HepG2 (cell line): ENCODE results near the gene FAM20A. TPM values are rescaled to one million over a fixed set of nuclear protein-coding genes. Genes with fewer than 3 reads are reported as not detected.

Experiments used
- ATAC-seq: fragments of 200-7000 bp; cut with Tn5 transposase; 3 replicates; pipeline ENCODE4 v1.9.1; 2020; ENCODE audit warnings: mild to moderate bottlenecking, moderate library complexity
- BruUV-seq: library from RNA; stranded (reverse); fragments of 400-500 nt; replicated peaks from 2 replicates; lab custom pipeline; 2021; lab: Mats Ljungman, UMichigan
- CTCF ChIA-PET: fragments of 300-600 bp; formaldehyde crosslinking; extraction: SDS; loops from one replicate; lab custom pipeline; 2021; ENCODE audit warnings: low total read pairs, inconsistent platforms, low intra/inter-chr PET ratio; lab: Yijun Ruan, JAX
- POLR2A ChIA-PET: fragments of 350-600 bp; sonication (Branson Sonifier 250); formaldehyde crosslinking; loops from one replicate; lab custom pipeline; 2020; ENCODE audit warnings: antibody characterized with exemption, inconsistent platforms; lab: Yijun Ruan, JAX
- DNase-seq: peaks from one replicate; pipeline ENCODE4 v3.0.0-alpha.2; 2015; ENCODE audit warnings: low spot score
- FAIRE-seq: peaks from 3 replicates; lab custom pipeline; 2011; peaks lifted over from hg19 to GRCh38; lab: Jason Lieb, UNC
- H2AFZ ChIP-seq: one replicate; pipeline ENCODE4 v1.6.1; 2011; ENCODE audit warnings: low read length, inconsistent platforms
- H3K27ac ChIP-seq: fragments of 300-600 bp; 3 replicates; pipeline ENCODE4 v1.8.0; 2011; ENCODE audit warnings: mixed run types, mild to moderate bottlenecking, mixed read lengths, low read length, inconsistent platforms; ENCODE audit not compliant: insufficient read depth; ENCODE audit errors: extremely low read length
- H3K27me3 ChIP-seq, 2 experiments: fragments of 200-600 bp in 1 of 2; 2 replicates in 1 of 2; 3 replicates in 1 of 2; pipeline versions ENCODE4 v1.6.0 to v1.8.0; 2011; ENCODE audit warnings: low read length in 2 of 2, mild to moderate bottlenecking in 2 of 2, moderate library complexity in 2 of 2, inconsistent platforms in 1 of 2; ENCODE audit not compliant: insufficient read depth in 2 of 2, control insufficient read depth in 1 of 2
- H3K36me3 ChIP-seq, 2 experiments: fragments of 200-600 bp in 1 of 2; replicated peaks in 1 of 2; 2 replicates in 1 of 2; 3 replicates in 1 of 2; pipeline versions ENCODE4 v1.5.1 to v1.8.0; 2011; ENCODE audit warnings: low read length in 2 of 2, inconsistent platforms in 1 of 2; ENCODE audit not compliant: insufficient read depth in 2 of 2, control insufficient read depth in 1 of 2
- H3K4me1 ChIP-seq: 2 replicates; pipeline ENCODE4 v1.5.1; 2012; ENCODE audit warnings: low read length, inconsistent platforms; ENCODE audit not compliant: insufficient read depth
- H3K4me2 ChIP-seq: 2 replicates; pipeline ENCODE4 v1.6.0; 2011; ENCODE audit warnings: low read depth, low read length, inconsistent platforms
- H3K4me3 ChIP-seq, 3 experiments: fragments of 200-600 bp in 1 of 3; sonication (generic), shearing (Covaris generic) in 1 of 3; replicated peaks in 1 of 3; 2 replicates each; pipeline ENCODE4 v1.5.1; 2011 to 2016; ENCODE audit warnings: low read length in 3 of 3, inconsistent platforms in 2 of 3, low read depth in 2 of 3, mild to moderate bottlenecking in 2 of 3, control low read depth in 1 of 3, mixed read lengths in 1 of 3; ENCODE audit not compliant: insufficient read depth in 1 of 3
- H3K79me2 ChIP-seq: one replicate; pipeline ENCODE4 v1.6.1; 2011; ENCODE audit warnings: low read length, inconsistent platforms; ENCODE audit not compliant: insufficient read depth
- H3K9ac ChIP-seq: 2 replicates; pipeline ENCODE4 v1.6.0; 2011; ENCODE audit warnings: mild to moderate bottlenecking, low read depth, low read length, inconsistent platforms; ENCODE audit not compliant: insufficient read depth
- H3K9me3 ChIP-seq: 2 replicates; pipeline ENCODE4 v1.5.1; 2012; ENCODE audit warnings: mild to moderate bottlenecking, low read length
- H4K20me1 ChIP-seq: 2 replicates; pipeline ENCODE4 v1.6.0; 2011; ENCODE audit warnings: inconsistent platforms, mild to moderate bottlenecking, low read length, moderate library complexity; ENCODE audit not compliant: insufficient read depth
- BCL3 ChIP-seq: sonication (generic); formaldehyde crosslinking; IDR thresholded peaks from 2 replicates; pipeline ENCODE4 v1.5.1; 2020; ENCODE audit warnings: mild to moderate bottlenecking, missing genetic modification reagents, moderate library complexity
- IRX3 ChIP-seq: sonication (generic); formaldehyde crosslinking; IDR thresholded peaks from 2 replicates; pipeline ENCODE4 v1.8.1; 2023; ENCODE audit warnings: mild to moderate bottlenecking, low read depth, missing genetic modification reagents, borderline replicate concordance
- POLR2A ChIP-seq, 2 experiments: IDR thresholded peaks; 2 replicates each; pipeline ENCODE4 v1.6.1; 2011; ENCODE audit warnings: low read depth in 2 of 2, low read length in 2 of 2, mild to moderate bottlenecking in 1 of 2, moderate library complexity in 1 of 2; ENCODE audit not compliant: insufficient read depth in 1 of 2
- POLR2AphosphoS5 ChIP-seq: IDR thresholded peaks from 2 replicates; pipeline ENCODE4 v1.6.1; 2012; ENCODE audit warnings: low read depth, low read length
- POLR2G ChIP-seq: fragments of 200-400 bp; formaldehyde crosslinking; IDR thresholded peaks from 2 replicates; pipeline ENCODE4 v1.6.1; 2018; ENCODE audit warnings: mild to moderate bottlenecking, low read depth, low read length, moderate library complexity
- SIN3A ChIP-seq: IDR thresholded peaks from 2 replicates; pipeline ENCODE4 v1.6.1; 2011; ENCODE audit warnings: low read depth, mild to moderate bottlenecking, control low read depth, low read length, borderline replicate concordance
- ZC3H13 ChIP-seq: sonication (generic); formaldehyde crosslinking; IDR thresholded peaks from 2 replicates; pipeline ENCODE4 v1.8.1; 2023; ENCODE audit warnings: mild to moderate bottlenecking, missing genetic modification reagents, moderate library complexity
- ZNF276 ChIP-seq: sonication (generic); formaldehyde crosslinking; IDR thresholded peaks from 2 replicates; pipeline ENCODE4 v1.4.0; 2020; ENCODE audit warnings: mild to moderate bottlenecking, low read depth, missing genetic modification reagents
- ZNF468 ChIP-seq: sonication (generic); formaldehyde crosslinking; IDR thresholded peaks from 2 replicates; pipeline ENCODE4 v1.8.0; 2022; ENCODE audit warnings: mild to moderate bottlenecking, moderate library complexity, missing genetic modification reagents
- ZNF598 ChIP-seq: sonication (generic); formaldehyde crosslinking; IDR thresholded peaks from 2 replicates; pipeline ENCODE4 v1.5.1; 2020; ENCODE audit warnings: mild to moderate bottlenecking, missing genetic modification reagents, borderline replicate concordance
- WGBS: methylation state at CpG from one replicate; pipeline ENCODE4 v1.1.6; 2017; ENCODE audit warnings: low lambda C conversion rate; 5-methylcytosine and 5-hydroxymethylcytosine counted together
- in situ Hi-C: cut with HindIII; loops from 2 replicates; pipeline ENCODE4 v1.10.0; 2017; ENCODE audit warnings: low pct_unique_long_range_greater_than_20kb; ENCODE audit not compliant: extremely low pct_ligation_motif_present
- intact Hi-C: fragments of 100-400 bp; cut with micrococcal nuclease; formaldehyde crosslinking; loops from one replicate; pipeline ENCODE4 v1.10.0; 2022; ENCODE audit not compliant: unreplicated experiment
- polyA plus RNA-seq, 8 experiments: library from polyadenylated mRNA; depleted of rRNA in 3 of 8; stranded (reverse) in 7 of 8; unstranded in 1 of 8; fragments of >200 nt; fragmentation: Illumina TruSeq in 4 of 8; extraction: Trizol in 4 of 8; gene quantifications; 2 replicates each; pipeline versions ENCODE4 v1.2.1 to v1.2.3, GENCODE V29; 2011 to 2016; ENCODE audit warnings: low read depth in 4 of 8, missing spikeins in 1 of 8, mixed read lengths in 1 of 8; ENCODE audit not compliant: insufficient read depth in 1 of 8
- total RNA-seq, 5 experiments: library from RNA; depleted of rRNA; stranded (reverse); fragments of >200 nt; fragmentation: Illumina TruSeq; extraction: Trizol; gene quantifications; 2 replicates each; pipeline ENCODE4 v1.2.3, GENCODE V29; 2016; ENCODE audit warnings: low read depth in 1 of 5

Gene FAM20A
- total and polyA plus RNA-seq, 2 of the 13 experiments (the other 11 are each of a cell fraction or from before 2014, with no cell fraction given), result 9.3 to 20.7 TPM

GRCh38 chr17:68542698-68543463 lies 58.3 kb downstream of the FAM20A start:
- Histone ChIP-seq H3K27ac (no peak overlapping the region), H3K27me3 (no peaks in the 10 kb centered on the region), H3K36me3 (peaks cover 12 to 15% of the 10 kb centered on the region in 2 experiments; a peak in 4 of 5 replicates), H2AFZ (no peak overlapping the region), H4K20me1 (no peaks in the 10 kb centered on the region), H3K9ac (no peak overlapping the region), H3K4me1 (no peaks in the 10 kb centered on the region), H3K4me3 (no peak overlapping the region), H3K9me3 (no peaks in the 10 kb centered on the region), H3K79me2 (no peaks in the 10 kb centered on the region), H3K4me2 (no peak overlapping the region)
- FAIRE-seq (no peak), ATAC-seq (peak; percentile 11), DNase-seq (no peak)
- BruUV-seq, result no TSS peak
- intact Hi-C loops, result no loop called here
- POLR2A ChIA-PET, result no interaction called here
- CTCF ChIA-PET, result no interaction called here
- 98% methylated on average over 13 of the region's 13 CpGs for WGBS
- in situ Hi-C loops, result loop anchor here (5.0 kb wide), 1 partner anchor 54 kb away; no protein-coding TSS in a partner anchor
- TF ChIP-seq POLR2AphosphoS5 (0 out of 2 replicates have a peak, but pooled peaks have one; percentile 9), ZNF276 (CRISPR knock-in tag) (no peak)

- WGBS, result 97% methylated on average over 6 of the region's 6 CpGs
- BruUV-seq, result no TSS peak
- in situ Hi-C loops, result loop anchor here (5.0 kb wide), 1 partner anchor 55 kb away; no protein-coding TSS in a partner anchor
- FAIRE-seq (no peak), ATAC-seq (peak; percentile 17), DNase-seq (no peak)
- no peak overlapping the region for H3K9ac ChIP-seq
- H2AFZ ChIP-seq, result no peak overlapping the region
- no peak overlapping the region for H3K27ac ChIP-seq
- no peaks in the 10 kb centered on the region for H3K4me1 ChIP-seq
- no peaks in the 10 kb centered on the region for H3K79me2 ChIP-seq
- no peak overlapping the region for H3K4me2 ChIP-seq
- CTCF ChIA-PET, result no interaction called here
- H3K4me3 ChIP-seq, result no peak overlapping the region
- intact Hi-C loops, result no loop called here
- TF ChIP-seq BCL3 (CRISPR knock-in tag) (0 out of 2 replicates have a peak, but pooled peaks have one; percentile 23), ZC3H13 (CRISPR knock-in tag) (0 out of 2 replicates have a peak, but pooled peaks have one; percentile 38), ZNF598 (CRISPR knock-in tag) (no peak), IRX3 (CRISPR knock-in tag) (no peak), ZNF468 (CRISPR knock-in tag) (no peak), SIN3A (0 out of 2 replicates have a peak, but pooled peaks have one; percentile 12), POLR2A (IDR thresholded peaks at IDR 0.05; ENCODE audit: insufficient read depth in 1 of 2, low read depth in 2 of 2, low read length in 2 of 2) (peak in 1 of 2 experiments; percentile 41; a peak in 1 of 4 replicates), POLR2G (peak; percentile 50)
- no peaks in the 10 kb centered on the region for H4K20me1 ChIP-seq
- peaks cover 18 to 23% of the 10 kb centered on the region in 2 experiments for H3K36me3 ChIP-seq
- H3K27me3 ChIP-seq, result no peaks in the 10 kb centered on the region
- H3K9me3 ChIP-seq, result no peaks in the 10 kb centered on the region
- POLR2A ChIA-PET, result no interaction called here
Observed at GRCh38 chr17:68541816-68542215, 59.4 kb downstream of the FAM20A start.
